ENCODE results near the gene HOXA5. TPM values are rescaled to one million over a fixed set of nuclear protein-coding genes. Genes with fewer than 3 reads are reported as not detected.

The HOXA5 gene
- total RNA-seq, 1 experiment from 2014 or later: not detected

DNA sequence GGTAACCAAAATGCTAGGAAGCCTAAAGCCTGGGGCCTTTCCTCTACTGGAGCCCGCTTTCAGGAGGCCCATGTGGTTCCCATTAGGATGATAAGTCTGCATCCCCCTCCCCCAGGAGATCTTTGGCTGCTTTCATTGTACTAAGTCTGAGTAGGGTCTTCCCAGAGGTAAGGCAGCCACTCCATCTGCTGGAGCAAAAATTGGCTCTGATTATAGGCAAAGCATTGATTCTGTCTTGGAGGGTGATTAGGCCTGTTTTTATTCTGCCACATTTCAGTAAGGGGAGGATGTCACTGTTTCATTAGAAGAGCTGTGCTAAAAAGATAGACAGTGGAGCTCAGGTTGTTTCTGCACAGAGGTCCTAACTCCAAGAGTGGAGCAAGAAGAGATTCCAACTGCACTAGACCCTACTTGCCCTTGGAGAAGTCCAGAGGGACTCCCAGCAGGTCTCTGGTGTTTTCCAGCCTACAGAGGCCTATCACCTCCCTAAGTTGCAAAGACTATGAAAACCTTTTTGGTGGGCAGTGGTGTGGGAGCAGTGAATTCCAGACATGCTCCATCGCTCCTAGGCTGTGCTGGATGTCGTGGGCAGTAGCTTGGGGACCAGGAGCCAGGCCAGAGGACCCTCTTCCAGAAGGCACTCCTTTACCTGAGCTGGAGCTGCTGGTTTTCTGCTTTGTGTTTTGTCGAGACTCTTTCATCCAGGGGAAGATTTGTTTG lies 33.9 kb downstream of the HOXA5 start:
- no peak overlapping the region for H3K56ac ChIP-seq (ENCODE audit: insufficient read length, low read depth, low read length)
- H2AFZ ChIP-seq (ENCODE audit: low read length): no peak overlapping the region
- no CpG with 5 or more reads among the region's 4 CpGs for WGBS (ENCODE audit: extremely low coverage, insufficient read length, low lambda C conversion rate)
- no peak overlapping the region for H2BK5ac ChIP-seq (ENCODE audit: insufficient read length, low read length)
- no peak overlapping the region for H2BK20ac ChIP-seq (ENCODE audit: low read depth, low read length, poor library complexity, severe bottlenecking)
- peaks cover 98% of the 10 kb centered on the region for H3K27me3 Mint-ChIP-seq (ENCODE audit: low read depth)
- peaks cover 0 to 7% of the 10 kb centered on the region in 2 experiments; a peak in 3 of 5 replicates for H3K9me3 Mint-ChIP-seq
- no peak overlapping the region for H3K4ac ChIP-seq (ENCODE audit: low read depth, low read length)
- TF ChIP-seq CTCF (conservative IDR thresholded peaks at IDR 0.05): no peak
- H3K4me1 Mint-ChIP-seq: peaks cover 10 to 24% of the 10 kb centered on the region in 2 experiments
- H4K5ac ChIP-seq (ENCODE audit: insufficient read length, low read depth, low read length): no peak overlapping the region
- peaks cover 2% of the 10 kb centered on the region for H4K20me1 ChIP-seq (ENCODE audit: control insufficient read depth, insufficient read depth, insufficient read length)
- H3K9ac ChIP-seq (ENCODE audit: extremely low read depth, insufficient read length, low read length): no peak overlapping the region
- no peak overlapping the region for H2BK12ac ChIP-seq (ENCODE audit: insufficient read length, low read depth, low read length)
- no peak overlapping the region for H2BK15ac ChIP-seq (ENCODE audit: low read depth, low read length)
- H3K4me1 ChIP-seq (ENCODE audit: insufficient read depth, low read length): no peaks in the 10 kb centered on the region
- H3K14ac ChIP-seq (ENCODE audit: insufficient read depth, low read length): no peak overlapping the region
- H3K4me2 ChIP-seq (ENCODE audit: insufficient read depth, insufficient read length, low read length): no peak overlapping the region
- no peak overlapping the region for H2AK5ac ChIP-seq (ENCODE audit: insufficient read length, low read length)
- H2BK120ac ChIP-seq (ENCODE audit: low read depth, low read length, poor library complexity, severe bottlenecking): no peak overlapping the region
- no peaks in the 10 kb centered on the region; a peak in 1 of 7 replicates for H3K36me3 Mint-ChIP-seq (ENCODE audit: insufficient read depth in 1 of 3, low read depth in 3 of 3)
- H3K79me1 ChIP-seq (ENCODE audit: insufficient read depth, low read depth, low read length, poor library complexity, severe bottlenecking): no peaks in the 10 kb centered on the region
- H4K8ac ChIP-seq (replicated peaks; ENCODE audit: insufficient read length, low read depth, low read length): no peak overlapping the region
- no peak overlapping the region; a peak in 1 of 7 replicates for H3K27ac Mint-ChIP-seq
- H3K27me3 ChIP-seq (ENCODE audit: insufficient read depth, low read length): peaks cover 97% of the 10 kb centered on the region
- H3T11ph ChIP-seq (ENCODE audit: low read length): no peak overlapping the region
- no peak overlapping the region for H3K27ac ChIP-seq (ENCODE audit: insufficient read length, low read depth, low read length)
- no peaks in the 10 kb centered on the region for H3K9me3 ChIP-seq (ENCODE audit: control insufficient read depth, low read depth, low read length)
- no peak for DNase-seq
- peak overlapping the region in 1 of 2 experiments; percentile 65; a peak in 3 of 5 replicates for H3K4me3 Mint-ChIP-seq
- peaks cover 3% of the 10 kb centered on the region for H3K23me2 ChIP-seq (ENCODE audit: insufficient read length, low read depth, low read length, poor library complexity, severe bottlenecking)
- no peak overlapping the region for H3K23ac ChIP-seq (ENCODE audit: insufficient read length, low read depth, low read length)
- no peak overlapping the region for H4K91ac ChIP-seq (ENCODE audit: insufficient read length, low read depth, low read length)
- no peaks in the 10 kb centered on the region for H3K79me2 ChIP-seq (ENCODE audit: insufficient read depth, low read length)
- no peak overlapping the region for H3K18ac ChIP-seq (ENCODE audit: insufficient read length, low read depth, low read length)

Measured in H9 (cell line).